ENCODE data around the gene IL17RC.
"Not testable (repeated sequence)": the region's sequence is repeated elsewhere in the genome, so short reads cannot be mapped to it uniquely, and the experiment has no call there.

The IL17RC gene

DNA sequence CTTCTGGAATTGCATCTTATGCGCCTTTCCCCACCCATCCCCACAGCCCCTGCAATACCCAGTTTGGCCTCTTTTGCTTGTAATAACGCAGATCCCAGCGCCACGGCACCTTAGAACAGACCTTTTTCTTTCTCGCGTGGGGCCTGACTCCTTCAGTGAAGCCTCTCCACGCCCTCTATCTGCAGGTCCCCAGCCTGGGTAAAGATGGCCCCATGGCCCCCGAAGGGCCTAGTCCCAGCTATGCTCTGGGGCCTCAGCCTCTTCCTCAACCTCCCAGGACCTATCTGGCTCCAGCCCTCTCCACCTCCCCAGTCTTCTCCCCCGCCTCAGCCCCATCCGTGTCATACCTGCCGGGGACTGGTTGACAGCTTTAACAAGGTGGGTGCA is 17.3 kb downstream of the IL17RC start:
- TF ChIP-seq, protein P1, sequence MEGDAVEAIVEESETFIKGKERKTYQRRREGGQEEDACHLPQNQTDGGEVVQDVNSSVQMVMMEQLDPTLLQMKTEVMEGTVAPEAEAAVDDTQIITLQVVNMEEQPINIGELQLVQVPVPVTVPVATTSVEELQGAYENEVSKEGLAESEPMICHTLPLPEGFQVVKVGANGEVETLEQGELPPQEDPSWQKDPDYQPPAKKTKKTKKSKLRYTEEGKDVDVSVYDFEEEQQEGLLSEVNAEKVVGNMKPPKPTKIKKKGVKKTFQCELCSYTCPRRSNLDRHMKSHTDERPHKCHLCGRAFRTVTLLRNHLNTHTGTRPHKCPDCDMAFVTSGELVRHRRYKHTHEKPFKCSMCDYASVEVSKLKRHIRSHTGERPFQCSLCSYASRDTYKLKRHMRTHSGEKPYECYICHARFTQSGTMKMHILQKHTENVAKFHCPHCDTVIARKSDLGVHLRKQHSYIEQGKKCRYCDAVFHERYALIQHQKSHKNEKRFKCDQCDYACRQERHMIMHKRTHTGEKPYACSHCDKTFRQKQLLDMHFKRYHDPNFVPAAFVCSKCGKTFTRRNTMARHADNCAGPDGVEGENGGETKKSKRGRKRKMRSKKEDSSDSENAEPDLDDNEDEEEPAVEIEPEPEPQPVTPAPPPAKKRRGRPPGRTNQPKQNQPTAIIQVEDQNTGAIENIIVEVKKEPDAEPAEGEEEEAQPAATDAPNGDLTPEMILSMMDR (IDR thresholded peaks at IDR 0.05; ENCODE audit: borderline replicate concordance, insufficient read depth, low read depth, low read length), result peak; percentile 29; the same call in 1 of the 2 replicates
- peak overlapping the region; percentile 84 for H3K4me3 ChIP-seq (ENCODE audit: low read depth, low read length)

DNA sequence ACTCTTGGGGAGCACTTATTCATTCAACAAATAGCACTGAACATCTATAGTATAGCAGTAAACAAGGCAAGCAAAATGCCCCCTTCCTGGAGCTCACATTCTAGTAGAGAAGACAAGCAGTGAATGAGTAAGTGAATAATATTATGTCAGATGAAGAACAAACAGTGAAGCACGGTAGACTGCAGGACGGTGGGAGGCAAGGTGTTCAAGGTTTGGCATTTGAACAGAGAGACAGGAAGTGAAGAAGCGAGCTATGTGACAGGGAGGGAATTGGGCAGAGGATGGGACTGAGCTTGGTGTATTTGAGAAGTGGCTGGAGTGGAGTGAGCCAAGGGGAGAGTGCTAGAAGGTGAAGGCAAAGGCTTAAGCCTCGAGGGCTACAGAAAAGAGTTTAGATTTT is 18.1 kb downstream of the IL17RC start:
- no peak overlapping the region for H3K4me3 ChIP-seq (ENCODE audit: low read depth, low read length)
- TF ChIP-seq, protein P1 (IDR thresholded peaks at IDR 0.05; ENCODE audit: borderline replicate concordance, insufficient read depth, low read depth, low read length), result no peak

DNA sequence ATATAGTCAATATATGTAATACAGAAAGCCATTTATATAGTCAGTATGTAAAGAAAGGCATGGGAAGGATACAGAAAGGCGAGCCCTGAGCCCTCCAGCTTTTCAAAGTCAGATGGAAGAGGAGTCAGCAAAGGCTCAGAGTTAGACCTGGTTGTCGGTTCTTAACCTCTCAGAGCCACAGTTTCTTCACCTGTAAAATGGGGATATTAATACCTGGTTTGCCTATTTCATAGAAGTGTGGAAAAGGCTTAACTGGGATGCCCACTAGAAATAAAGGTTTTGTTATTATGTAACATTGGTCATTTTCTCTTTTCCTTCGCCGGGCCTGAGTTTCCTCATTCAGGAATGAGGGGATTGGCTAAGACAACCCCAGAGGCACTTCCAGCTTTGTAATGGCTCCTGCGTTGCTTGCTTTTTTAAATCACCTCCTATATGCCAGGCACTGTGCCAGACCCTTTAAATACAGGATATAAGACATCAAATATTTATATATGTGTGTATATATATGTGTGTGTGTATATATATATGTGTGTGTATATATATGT is 19.1 kb downstream of the IL17RC start:
- H3K4me3 ChIP-seq (ENCODE audit: low read depth, low read length), result no peak overlapping the region
- TF ChIP-seq, protein P1 (IDR thresholded peaks at IDR 0.05; ENCODE audit: borderline replicate concordance, insufficient read depth, low read depth, low read length), result no peak

DNA sequence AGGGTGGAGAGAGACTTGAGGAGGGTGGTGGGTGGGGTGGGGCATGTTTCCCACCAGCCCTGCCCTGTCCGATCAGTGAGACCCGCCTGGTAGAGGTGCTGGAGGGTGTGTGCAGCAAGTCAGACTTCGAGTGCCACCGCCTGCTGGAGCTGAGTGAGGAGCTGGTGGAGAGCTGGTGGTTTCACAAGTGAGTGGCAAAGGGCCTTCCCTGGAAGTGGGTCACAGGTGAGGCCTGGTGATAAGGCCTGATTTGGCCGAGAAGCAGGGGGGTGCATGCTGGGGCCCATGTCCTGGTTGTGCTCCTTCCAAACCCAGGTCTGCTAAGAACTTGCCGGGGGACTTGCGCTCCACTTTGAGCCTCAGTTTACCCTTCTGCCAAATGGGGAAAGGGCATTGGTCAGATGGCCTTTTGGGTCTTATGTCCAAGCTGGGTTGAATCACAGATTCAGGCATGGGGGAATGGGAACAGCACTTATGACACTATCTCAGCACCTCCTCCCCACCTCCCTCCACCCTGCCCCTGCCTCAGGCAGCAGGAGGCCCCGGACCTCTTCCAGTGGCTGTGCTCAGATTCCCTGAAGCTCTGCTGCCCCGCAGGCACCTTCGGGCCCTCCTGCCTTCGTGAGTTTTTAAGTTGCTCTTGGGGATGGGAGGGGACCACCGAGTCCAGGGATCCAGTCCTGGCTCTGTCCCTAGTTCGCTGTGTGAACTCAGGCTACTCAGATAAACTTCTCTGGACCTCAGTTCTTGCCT is 20.8 kb downstream of the IL17RC start:
- no peak overlapping the region for H3K4me3 ChIP-seq (ENCODE audit: low read depth, low read length)
- TF ChIP-seq, protein P1 (IDR thresholded peaks at IDR 0.05; ENCODE audit: borderline replicate concordance, insufficient read depth, low read depth, low read length), result no peak

DNA sequence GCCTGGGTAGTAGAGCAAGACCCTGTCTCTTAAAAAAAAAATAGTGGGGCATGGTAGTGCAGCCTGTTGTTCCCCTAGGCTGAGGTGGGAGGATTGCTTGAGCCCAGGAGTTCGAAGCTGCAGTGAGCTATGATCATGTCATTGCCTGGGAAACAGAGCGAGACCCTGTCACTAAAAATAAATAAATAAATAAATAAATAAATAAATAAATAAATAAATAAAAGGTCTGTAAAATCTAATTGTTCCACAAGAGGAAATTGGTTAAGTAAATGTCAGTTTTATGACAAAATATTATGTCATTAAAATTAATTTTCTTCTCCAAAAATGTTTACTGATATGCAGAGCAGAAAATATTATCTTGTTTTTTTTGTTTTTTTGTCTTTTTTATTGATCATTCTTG is 22.1 kb downstream of the IL17RC start:
- no peak overlapping the region for H3K4me3 ChIP-seq (ENCODE audit: low read depth, low read length)
- TF ChIP-seq, protein P1 (IDR thresholded peaks at IDR 0.05; ENCODE audit: borderline replicate concordance, insufficient read depth, low read depth, low read length), result no peak

DNA sequence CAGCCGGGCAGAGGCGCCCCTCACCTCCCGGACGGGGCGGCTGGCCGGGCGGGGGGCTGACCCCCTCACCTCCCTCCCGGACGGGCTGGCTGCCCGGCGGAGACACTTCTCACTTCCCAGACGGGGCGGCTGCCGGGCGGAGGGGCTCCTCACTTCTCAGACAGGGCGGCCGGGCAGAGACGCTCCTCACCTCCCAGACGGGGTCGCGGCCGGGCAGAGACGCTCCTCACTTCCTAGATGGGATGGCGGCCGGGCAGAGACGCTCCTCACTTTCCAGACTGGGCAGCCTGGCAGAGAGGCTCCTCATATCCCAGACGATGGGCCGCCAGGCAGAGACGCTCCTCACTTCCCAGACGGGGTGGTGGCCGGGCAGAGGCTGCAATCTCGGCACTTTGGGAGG is 23.0 kb downstream of the IL17RC start:
- H3K4me3 ChIP-seq (ENCODE audit: low read depth, low read length), result not testable (repeated sequence)

DNA sequence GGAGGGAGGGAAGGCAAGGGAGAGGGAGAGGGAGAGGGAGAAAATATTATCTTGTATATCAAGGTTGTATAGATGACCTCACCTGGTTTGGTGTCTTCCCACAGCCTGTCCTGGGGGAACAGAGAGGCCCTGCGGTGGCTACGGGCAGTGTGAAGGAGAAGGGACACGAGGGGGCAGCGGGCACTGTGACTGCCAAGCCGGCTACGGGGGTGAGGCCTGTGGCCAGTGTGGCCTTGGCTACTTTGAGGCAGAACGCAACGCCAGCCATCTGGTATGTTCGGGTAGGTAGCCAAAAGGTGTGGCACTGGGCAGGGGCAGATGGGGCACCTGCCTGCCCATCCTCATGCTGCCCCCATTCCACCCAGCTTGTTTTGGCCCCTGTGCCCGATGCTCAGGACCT is 23.8 kb downstream of the IL17RC start:
- TF ChIP-seq, protein P1 (IDR thresholded peaks at IDR 0.05; ENCODE audit: borderline replicate concordance, insufficient read depth, low read depth, low read length), result no peak
- no peak overlapping the region for H3K4me3 ChIP-seq (ENCODE audit: low read depth, low read length)

Measured in GM12875 (cell line).